ENCODE data around the gene ADGRL3.

ADGRL3 gene

GRCh38 chr4:61177367-61177766, 22.8 kb upstream of the ADGRL3 start (continued):
- TF ChIP-seq TSHZ2 (CRISPR knock-in tag; IDR thresholded peaks at IDR 0.05) = no peak
- no peak for TF ChIP-seq ZNF8 (CRISPR knock-in tag; IDR thresholded peaks at IDR 0.05)
- no peak for TF ChIP-seq ISL1 (CRISPR knock-in tag; IDR thresholded peaks at IDR 0.05)
- TF ChIP-seq ARNTL (CRISPR knock-in tag; IDR thresholded peaks at IDR 0.05; ENCODE audit: borderline replicate concordance, low read depth) = no peak
- no peak for TF ChIP-seq RARB (CRISPR knock-in tag; IDR thresholded peaks at IDR 0.05)
- no peak for TF ChIP-seq ZC3H10 (CRISPR knock-in tag; IDR thresholded peaks at IDR 0.05)
- TF ChIP-seq ZFP30 (CRISPR knock-in tag; IDR thresholded peaks at IDR 0.05) = no peak

- no peak for TF ChIP-seq POU6F1 (CRISPR knock-in tag; IDR thresholded peaks at IDR 0.05; ENCODE audit: borderline replicate concordance, low read depth)
- TF ChIP-seq TOX (CRISPR knock-in tag; IDR thresholded peaks at IDR 0.05; ENCODE audit: borderline replicate concordance) = no peak
- no peak for TF ChIP-seq OSR1 (CRISPR knock-in tag; IDR thresholded peaks at IDR 0.05)
- TF ChIP-seq ZFP30 (CRISPR knock-in tag; IDR thresholded peaks at IDR 0.05) = no peak
- no peak for TF ChIP-seq CSRNP3 (CRISPR knock-in tag; IDR thresholded peaks at IDR 0.05)
- TF ChIP-seq ZC3H10 (CRISPR knock-in tag; IDR thresholded peaks at IDR 0.05) = no peak
- no peak for TF ChIP-seq ISL1 (CRISPR knock-in tag; IDR thresholded peaks at IDR 0.05)
- no peak for TF ChIP-seq PPARA (CRISPR knock-in tag; IDR thresholded peaks at IDR 0.05; ENCODE audit: borderline replicate concordance)
- TF ChIP-seq ESRRG (CRISPR knock-in tag; IDR thresholded peaks at IDR 0.05) = no peak
- no peak for TF ChIP-seq TSHZ2 (CRISPR knock-in tag; IDR thresholded peaks at IDR 0.05)
- TF ChIP-seq BACH2 (CRISPR knock-in tag; IDR thresholded peaks at IDR 0.05; ENCODE audit: borderline replicate concordance) = no peak
- no peak for TF ChIP-seq ZNF8 (CRISPR knock-in tag; IDR thresholded peaks at IDR 0.05)
- TF ChIP-seq ZFP3 (CRISPR knock-in tag; IDR thresholded peaks at IDR 0.05) = no peak
- no peak for TF ChIP-seq RARB (CRISPR knock-in tag; IDR thresholded peaks at IDR 0.05)
- no peak for ATAC-seq
Measured at GRCh38 chr4:61180405-61180804, 19.7 kb upstream of the ADGRL3 start.

GRCh38 chr4:61182915-61183314, 17.2 kb upstream of the ADGRL3 start:
- TF ChIP-seq TOX (CRISPR knock-in tag; IDR thresholded peaks at IDR 0.05; ENCODE audit: borderline replicate concordance) (no peak), ZC3H10 (CRISPR knock-in tag; IDR thresholded peaks at IDR 0.05) (no peak), ISL1 (CRISPR knock-in tag; IDR thresholded peaks at IDR 0.05) (no peak), POU6F1 (CRISPR knock-in tag; IDR thresholded peaks at IDR 0.05; ENCODE audit: borderline replicate concordance, low read depth) (no peak), ARNTL (CRISPR knock-in tag; IDR thresholded peaks at IDR 0.05; ENCODE audit: borderline replicate concordance, low read depth) (no peak), PPARA (CRISPR knock-in tag; IDR thresholded peaks at IDR 0.05; ENCODE audit: borderline replicate concordance) (no peak), ZFP30 (CRISPR knock-in tag; IDR thresholded peaks at IDR 0.05) (no peak)
- no peak for ATAC-seq

- no peak for ATAC-seq
- TF ChIP-seq TCF4 (CRISPR knock-in tag; IDR thresholded peaks at IDR 0.05; ENCODE audit: borderline replicate concordance) (no peak), OSR1 (CRISPR knock-in tag; IDR thresholded peaks at IDR 0.05) (no peak), ZNF70 (CRISPR knock-in tag; IDR thresholded peaks at IDR 0.05) (no peak), CSDC2 (CRISPR knock-in tag; IDR thresholded peaks at IDR 0.05) (no peak), TOX (CRISPR knock-in tag; IDR thresholded peaks at IDR 0.05; ENCODE audit: borderline replicate concordance) (no peak), ZFP30 (CRISPR knock-in tag; IDR thresholded peaks at IDR 0.05) (no peak), CREB5 (CRISPR knock-in tag; IDR thresholded peaks at IDR 0.05; ENCODE audit: low read depth) (no peak), ARNTL (CRISPR knock-in tag; IDR thresholded peaks at IDR 0.05; ENCODE audit: borderline replicate concordance, low read depth) (no peak)
Measured at GRCh38 chr4:61185288-61185687, 14.8 kb upstream of the ADGRL3 start.
